Measurements from ENCODE around the gene RELL2.
"Not testable (repeated sequence)": the region's sequence is repeated elsewhere in the genome, so short reads cannot be mapped to it uniquely, and the experiment has no call there.

Gene RELL2

DNA sequence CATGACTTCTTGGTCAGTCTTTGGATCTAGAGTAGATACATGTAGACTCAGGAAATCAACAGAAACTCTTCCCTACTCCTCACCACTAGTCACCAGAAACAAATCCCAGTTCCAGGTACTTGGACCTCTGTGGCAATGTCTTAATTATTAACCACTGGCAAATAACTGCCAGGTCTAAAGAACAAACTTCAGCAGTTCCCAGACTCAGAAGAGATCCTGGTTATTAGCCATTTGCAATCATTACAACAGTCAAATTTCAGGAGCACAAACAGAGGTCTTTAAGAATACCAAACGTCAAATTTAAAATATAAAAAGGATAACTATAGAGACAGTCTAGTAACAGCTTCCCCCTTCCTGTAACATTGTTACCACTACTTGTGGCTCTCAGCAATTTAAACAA is 28.2 kb upstream of the RELL2 start:
- Histone ChIP-seq H3K36me3 (no peaks in the 10 kb centered on the region; the same call in 1 of the 2 replicates), H3K9me3 (ENCODE audit: severe bottlenecking) (no peaks in the 10 kb centered on the region), H3K4me3 (ENCODE audit: low read depth, low read length) (no peak overlapping the region), H3K27ac (no peak overlapping the region), H3K27me3 (ENCODE audit: insufficient read depth, low read depth, severe bottlenecking) (no peaks in the 10 kb centered on the region)
- no peak for DNase-seq
- TF ChIP-seq, protein P1, sequence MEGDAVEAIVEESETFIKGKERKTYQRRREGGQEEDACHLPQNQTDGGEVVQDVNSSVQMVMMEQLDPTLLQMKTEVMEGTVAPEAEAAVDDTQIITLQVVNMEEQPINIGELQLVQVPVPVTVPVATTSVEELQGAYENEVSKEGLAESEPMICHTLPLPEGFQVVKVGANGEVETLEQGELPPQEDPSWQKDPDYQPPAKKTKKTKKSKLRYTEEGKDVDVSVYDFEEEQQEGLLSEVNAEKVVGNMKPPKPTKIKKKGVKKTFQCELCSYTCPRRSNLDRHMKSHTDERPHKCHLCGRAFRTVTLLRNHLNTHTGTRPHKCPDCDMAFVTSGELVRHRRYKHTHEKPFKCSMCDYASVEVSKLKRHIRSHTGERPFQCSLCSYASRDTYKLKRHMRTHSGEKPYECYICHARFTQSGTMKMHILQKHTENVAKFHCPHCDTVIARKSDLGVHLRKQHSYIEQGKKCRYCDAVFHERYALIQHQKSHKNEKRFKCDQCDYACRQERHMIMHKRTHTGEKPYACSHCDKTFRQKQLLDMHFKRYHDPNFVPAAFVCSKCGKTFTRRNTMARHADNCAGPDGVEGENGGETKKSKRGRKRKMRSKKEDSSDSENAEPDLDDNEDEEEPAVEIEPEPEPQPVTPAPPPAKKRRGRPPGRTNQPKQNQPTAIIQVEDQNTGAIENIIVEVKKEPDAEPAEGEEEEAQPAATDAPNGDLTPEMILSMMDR (IDR thresholded peaks at IDR 0.05; ENCODE audit: low read depth, low read length): no peak

DNA sequence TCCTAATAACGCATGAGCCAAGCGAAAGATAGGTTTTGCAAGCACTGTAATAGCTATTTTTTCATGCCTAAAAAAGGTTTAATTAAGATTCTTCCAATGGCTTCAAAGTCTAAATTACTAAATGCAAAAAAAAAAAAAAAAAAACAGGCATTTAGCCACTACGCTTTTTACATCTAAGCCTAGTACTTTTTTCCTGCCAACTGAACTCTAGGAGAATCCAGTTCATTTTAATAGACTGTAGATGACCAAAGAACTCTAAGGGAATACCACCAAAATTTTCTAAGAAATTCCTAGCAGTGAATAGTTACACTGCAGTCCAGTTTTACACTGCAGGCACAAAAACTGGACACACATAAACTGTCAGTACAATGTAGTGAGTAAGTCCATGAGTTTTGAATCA is 27.8 kb upstream of the RELL2 start:
- Histone ChIP-seq H3K9me3 (ENCODE audit: severe bottlenecking) (no peaks in the 10 kb centered on the region), H3K4me3 (ENCODE audit: low read depth, low read length) (no peak overlapping the region), H3K27ac (no peak overlapping the region), H3K36me3 (no peaks in the 10 kb centered on the region; the same call in 1 of the 2 replicates), H3K27me3 (ENCODE audit: insufficient read depth, low read depth, severe bottlenecking) (no peaks in the 10 kb centered on the region)
- no peak for DNase-seq
- TF ChIP-seq, protein P1 (IDR thresholded peaks at IDR 0.05; ENCODE audit: low read depth, low read length): no peak

- not testable (repeated sequence) for H3K36me3 ChIP-seq; DNase-seq; H3K4me3 ChIP-seq (ENCODE audit: low read depth, low read length); H3K27me3 ChIP-seq (ENCODE audit: insufficient read depth, low read depth, severe bottlenecking); H3K9me3 ChIP-seq (ENCODE audit: severe bottlenecking); H3K27ac ChIP-seq
These were observed 26.9 kb upstream of the RELL2 start for GRCh38 chr5:141609921-141610320.

DNA sequence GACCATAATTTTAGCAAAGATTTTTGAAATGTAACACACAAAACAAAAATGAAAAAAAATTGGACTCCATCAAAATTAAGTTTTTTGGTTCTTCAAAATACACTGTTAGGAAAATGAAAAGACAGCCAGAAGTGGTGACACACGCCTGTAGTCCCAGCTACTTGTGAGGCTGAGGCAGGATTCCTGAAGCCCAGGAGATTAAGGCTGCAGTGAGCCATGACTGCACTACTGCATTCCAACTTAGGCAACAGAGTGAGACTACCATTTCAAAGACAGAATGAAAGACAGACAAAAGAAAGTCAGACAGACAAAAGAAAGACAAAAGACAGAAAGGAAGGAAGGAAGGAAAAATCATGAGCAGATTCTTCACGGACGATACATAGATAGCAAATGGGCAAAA is 25.5 kb upstream of the RELL2 start:
- H3K9me3 ChIP-seq (ENCODE audit: severe bottlenecking): no peaks in the 10 kb centered on the region
- H3K36me3 ChIP-seq: no peaks in the 10 kb centered on the region; the same call in 1 of the 2 replicates
- H3K27ac ChIP-seq: no peak overlapping the region
- TF ChIP-seq, protein P1 (IDR thresholded peaks at IDR 0.05; ENCODE audit: low read depth, low read length): no peak
- no peak for DNase-seq
- no peak overlapping the region for H3K4me3 ChIP-seq (ENCODE audit: low read depth, low read length)
- H3K27me3 ChIP-seq (ENCODE audit: insufficient read depth, low read depth, severe bottlenecking): no peaks in the 10 kb centered on the region

GRCh38 chr5:141613344-141613743 is 23.5 kb upstream of the RELL2 start:
- DNase-seq: no peak
- no peaks in the 10 kb centered on the region; the same call in 1 of the 2 replicates for H3K36me3 ChIP-seq
- TF ChIP-seq, protein P1 (IDR thresholded peaks at IDR 0.05; ENCODE audit: low read depth, low read length): no peak
- no peaks in the 10 kb centered on the region for H3K9me3 ChIP-seq (ENCODE audit: severe bottlenecking)
- H3K27me3 ChIP-seq (ENCODE audit: insufficient read depth, low read depth, severe bottlenecking): no peaks in the 10 kb centered on the region
- no peak overlapping the region for H3K27ac ChIP-seq
- no peak overlapping the region for H3K4me3 ChIP-seq (ENCODE audit: low read depth, low read length)

GRCh38 chr5:141615991-141616720 is 20.6 kb upstream of the RELL2 start:
- H3K4me3 ChIP-seq (ENCODE audit: low read depth, low read length): no peak overlapping the region
- H3K27me3 ChIP-seq (ENCODE audit: insufficient read depth, low read depth, severe bottlenecking): no peaks in the 10 kb centered on the region
- TF ChIP-seq, protein P1 (IDR thresholded peaks at IDR 0.05; ENCODE audit: low read depth, low read length): no peak
- no peak for DNase-seq
- no peak overlapping the region for H3K27ac ChIP-seq
- peaks cover 20% of the 10 kb centered on the region for H3K36me3 ChIP-seq
- no peaks in the 10 kb centered on the region for H3K9me3 ChIP-seq (ENCODE audit: severe bottlenecking)
